GM18499 (cell line): ENCODE results near the gene ABHD15.

Experiments
- ATAC-seq: cut with Tn5 transposase; IDR thresholded peaks from one replicate; pipeline ENCODE4 v1.9.1; 2021; ENCODE audit warnings: moderate number of reproducible peaks; ENCODE audit not compliant: insufficient read depth, unreplicated experiment

ABHD15 gene, protein sequence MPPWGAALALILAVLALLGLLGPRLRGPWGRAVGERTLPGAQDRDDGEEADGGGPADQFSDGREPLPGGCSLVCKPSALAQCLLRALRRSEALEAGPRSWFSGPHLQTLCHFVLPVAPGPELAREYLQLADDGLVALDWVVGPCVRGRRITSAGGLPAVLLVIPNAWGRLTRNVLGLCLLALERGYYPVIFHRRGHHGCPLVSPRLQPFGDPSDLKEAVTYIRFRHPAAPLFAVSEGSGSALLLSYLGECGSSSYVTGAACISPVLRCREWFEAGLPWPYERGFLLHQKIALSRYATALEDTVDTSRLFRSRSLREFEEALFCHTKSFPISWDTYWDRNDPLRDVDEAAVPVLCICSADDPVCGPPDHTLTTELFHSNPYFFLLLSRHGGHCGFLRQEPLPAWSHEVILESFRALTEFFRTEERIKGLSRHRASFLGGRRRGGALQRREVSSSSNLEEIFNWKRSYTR

DNA sequence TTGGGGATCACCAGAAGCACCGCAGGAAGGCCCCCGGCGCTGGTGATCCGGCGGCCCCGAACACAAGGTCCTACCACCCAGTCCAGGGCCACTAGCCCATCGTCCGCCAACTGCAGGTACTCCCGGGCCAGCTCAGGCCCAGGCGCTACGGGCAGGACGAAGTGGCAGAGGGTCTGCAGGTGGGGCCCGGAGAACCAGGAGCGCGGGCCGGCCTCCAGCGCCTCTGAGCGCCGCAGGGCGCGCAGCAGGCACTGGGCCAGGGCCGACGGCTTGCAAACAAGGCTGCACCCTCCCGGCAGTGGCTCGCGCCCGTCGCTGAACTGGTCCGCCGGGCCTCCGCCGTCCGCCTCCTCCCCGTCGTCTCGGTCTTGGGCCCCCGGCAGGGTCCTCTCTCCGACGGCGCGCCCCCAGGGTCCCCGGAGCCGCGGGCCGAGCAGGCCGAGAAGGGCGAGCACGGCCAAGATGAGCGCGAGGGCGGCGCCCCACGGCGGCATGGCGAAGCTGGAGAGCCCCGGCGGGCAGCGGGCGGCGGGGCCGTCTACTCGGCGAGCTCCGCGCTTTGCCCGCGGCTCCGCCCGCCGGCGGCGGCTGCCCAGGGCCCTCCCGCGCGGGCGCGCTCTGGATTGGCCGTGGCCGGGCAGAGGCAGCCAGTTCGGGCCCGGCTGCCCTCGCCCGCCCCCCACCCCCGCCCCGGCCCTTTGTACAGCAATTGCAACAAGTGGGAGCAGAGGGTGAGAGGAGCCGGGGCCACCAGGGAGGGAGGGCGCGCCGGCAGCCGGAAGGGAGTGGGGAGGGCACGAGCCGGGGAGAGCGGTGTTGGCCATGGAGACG is at the start of gene ABHD15:
Gene ABHD15, minus strand, starts transcription at position 565 of the 831 bp plus-strand sequence. Its CDS starts 71 bp downstream, at position 494.
- no peak for ATAC-seq

DNA sequence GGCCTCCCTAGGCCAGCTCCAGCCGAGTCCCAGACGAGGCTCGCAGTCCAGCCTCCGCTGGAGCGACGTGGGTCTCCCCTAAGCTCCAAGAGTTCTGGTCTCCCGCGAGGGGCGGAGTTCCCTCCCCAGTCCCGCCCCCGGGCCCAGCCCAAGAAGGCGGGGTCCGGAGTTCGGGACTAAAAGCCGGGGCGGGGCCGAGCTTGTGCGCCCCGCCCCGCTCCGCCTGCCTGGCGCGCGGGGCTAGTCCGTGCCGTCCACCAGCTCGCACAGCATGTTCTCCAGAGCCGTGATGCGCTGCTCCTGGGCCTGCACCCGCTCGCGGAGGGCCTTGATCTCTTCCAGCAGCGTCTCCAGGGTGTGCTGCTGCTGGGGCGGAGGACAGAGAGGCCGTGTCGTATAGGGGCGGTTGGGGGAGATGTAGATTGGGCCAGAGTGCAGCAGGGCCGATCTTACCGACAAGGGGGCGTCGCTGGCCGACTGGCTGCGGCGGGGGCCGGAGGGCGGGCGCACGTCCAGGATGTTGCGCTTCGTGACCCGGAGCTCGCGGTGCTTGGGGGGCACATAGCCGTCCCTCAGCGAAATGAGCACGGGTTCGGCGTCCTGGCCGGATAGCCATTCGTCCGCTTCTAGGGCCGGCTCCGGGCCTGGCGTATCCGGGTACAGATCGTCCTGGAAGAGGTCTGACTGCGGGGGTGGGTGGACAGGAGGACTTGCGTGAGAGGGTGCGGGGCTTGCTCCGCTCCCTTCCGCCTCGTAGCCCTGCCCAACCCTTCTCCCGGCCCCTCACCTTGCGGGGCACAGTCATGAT is 48.9 kb upstream of the ABHD15 start:
- no peak for ATAC-seq

DNA sequence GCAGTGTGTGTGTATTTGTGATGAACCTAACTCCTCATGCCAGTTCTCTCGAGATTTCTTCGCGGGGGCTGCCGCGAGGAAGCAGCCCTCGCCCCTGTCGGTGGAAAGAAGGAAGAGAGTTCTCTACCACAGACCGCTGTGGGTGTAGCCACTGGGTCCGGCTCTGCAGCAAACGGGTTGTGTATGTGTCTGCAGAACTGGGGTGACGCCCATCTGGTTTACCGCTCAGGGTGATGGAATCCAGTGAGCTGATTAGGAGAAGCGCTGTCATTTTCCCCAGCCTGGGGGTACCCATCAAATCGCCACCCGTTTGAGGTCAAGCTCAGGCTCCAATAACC is 48.2 kb upstream of the ABHD15 start:
- ATAC-seq, result no peak

DNA sequence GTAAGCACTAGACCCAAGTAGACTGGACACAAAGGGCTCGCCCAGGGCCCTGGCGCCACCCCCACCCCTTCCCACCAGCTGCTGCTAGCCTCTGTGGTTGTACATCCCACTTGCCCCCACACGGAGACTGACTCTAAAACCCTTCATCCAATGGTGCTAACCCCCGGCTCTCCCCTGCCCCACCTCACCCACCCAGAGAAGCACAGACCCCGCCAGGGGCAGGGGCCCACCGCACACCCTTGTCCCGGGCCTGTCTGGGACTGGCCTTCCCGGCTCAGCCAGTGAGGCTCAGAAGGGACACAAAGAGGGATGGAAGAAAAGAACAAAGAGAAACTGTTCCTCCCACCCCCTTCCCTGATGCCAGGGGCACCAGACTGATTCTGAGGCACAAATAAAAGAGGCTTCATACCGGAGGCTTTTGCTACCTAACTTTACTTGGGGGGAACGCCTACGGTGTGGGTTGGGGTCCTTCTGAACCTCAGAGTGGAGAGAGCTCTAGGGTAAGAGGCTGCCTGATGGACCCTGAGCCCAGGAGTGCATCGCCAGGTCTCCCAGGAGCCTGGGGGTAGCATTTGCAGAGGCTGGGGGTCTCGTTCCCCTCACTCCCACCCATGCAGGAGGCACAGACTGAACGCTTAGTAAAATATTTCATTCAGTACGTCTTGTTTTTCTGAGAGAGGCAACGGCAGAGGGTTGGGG is 47.7 kb upstream of the ABHD15 start:
- ATAC-seq, result no peak

DNA sequence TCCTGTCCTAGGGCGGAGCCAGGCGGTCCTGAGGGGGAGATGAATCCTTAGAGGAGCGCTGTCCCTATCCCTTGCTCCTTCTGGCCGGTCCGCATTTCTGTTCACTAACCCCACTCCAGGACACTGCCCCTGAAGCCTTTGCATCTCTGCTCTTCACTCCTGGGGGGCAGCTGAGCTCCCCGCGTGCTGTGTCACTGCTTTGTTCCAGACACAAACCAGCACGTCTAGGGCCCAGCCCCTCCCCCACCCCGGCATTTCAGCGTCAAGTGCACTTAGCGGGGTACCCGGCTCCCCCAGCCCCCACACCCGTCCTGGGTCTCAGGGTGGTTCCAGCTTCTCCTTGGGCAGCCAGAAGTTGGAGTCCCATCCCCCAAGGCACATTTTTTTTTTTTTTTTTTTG is 47.0 kb upstream of the ABHD15 start:
- no peak for ATAC-seq

DNA sequence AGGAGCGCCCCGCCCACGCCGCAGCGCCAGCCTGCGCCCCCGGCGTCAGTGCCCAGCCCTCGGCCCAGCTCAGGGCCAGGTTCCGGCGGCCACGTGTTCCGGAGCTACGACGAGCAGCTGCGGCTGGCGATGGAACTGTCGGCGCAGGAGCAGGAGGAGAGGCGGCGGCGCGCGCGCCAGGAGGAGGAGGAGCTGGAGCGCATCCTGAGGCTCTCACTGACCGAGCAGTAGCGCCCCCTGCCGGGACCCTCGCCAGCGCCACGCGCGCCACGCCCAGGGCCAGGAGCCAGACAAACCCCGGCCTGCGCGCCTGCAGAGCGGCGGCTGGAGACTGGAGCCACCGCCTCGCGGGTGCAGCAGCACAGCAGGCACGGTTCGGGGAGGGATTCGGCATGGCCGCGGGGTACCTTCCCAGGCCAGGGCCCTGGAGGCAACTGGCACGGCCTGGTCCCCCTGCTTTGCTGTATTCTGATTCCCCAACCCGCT is 46.6 kb upstream of the ABHD15 start:
- ATAC-seq, result no peak

DNA sequence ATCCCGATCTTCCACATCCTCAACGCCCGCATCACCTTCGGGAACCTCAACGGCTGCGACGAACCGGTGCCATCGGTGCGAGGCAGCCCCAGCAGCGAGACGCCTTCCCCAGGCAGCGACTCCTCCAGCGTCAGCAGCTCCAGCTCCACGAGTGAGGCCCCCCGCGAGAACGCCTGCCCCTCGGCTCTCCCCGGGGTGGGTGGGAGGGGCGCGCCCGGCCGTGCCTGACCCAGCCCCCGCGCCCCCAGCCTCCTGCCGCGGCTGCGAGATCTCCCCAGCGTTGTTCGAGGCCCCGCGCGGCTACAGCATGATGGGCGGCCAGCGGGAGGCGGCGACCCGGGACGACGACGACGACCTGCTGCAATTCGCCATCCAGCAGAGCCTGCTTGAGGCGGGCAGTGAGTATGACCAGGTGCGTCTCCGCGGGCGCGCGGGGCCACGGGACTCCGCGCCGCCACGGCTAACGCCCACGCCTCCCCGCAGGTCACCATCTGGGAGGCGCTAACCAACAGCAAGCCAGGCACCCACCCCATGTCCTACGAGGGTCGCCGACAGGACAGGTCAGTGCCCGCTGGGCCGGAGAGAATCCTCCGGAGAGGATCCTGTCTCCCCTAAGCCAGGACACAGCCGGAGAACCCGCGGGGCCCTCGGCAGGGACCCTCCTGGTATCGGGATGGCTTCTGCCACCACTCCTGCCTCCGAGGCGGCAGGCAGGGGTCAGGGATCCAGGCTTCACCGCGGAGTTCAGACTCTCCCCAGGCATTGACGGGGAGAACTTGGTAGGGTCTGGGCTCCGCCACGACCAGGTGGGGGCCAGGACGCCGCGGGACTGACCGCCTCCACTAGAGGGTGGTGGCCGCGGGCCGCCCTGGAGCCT is 45.8 kb upstream of the ABHD15 start:
- no peak for ATAC-seq

DNA sequence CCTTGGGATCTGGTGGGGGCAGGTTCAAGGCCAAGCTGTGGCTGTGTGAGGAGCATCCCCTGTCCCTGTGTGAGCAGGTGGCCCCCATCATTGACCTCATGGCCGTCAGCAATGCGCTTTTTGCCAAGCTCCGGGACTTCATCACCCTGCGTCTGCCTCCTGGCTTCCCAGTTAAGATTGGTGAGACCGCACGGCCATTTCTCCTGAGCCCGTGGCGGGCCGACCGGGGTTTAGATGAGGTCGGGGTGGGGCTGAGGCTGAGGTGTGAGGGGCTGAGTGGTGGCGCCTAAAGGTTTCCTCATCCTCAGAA is 45.2 kb upstream of the ABHD15 start:
- ATAC-seq, result no peak

DNA sequence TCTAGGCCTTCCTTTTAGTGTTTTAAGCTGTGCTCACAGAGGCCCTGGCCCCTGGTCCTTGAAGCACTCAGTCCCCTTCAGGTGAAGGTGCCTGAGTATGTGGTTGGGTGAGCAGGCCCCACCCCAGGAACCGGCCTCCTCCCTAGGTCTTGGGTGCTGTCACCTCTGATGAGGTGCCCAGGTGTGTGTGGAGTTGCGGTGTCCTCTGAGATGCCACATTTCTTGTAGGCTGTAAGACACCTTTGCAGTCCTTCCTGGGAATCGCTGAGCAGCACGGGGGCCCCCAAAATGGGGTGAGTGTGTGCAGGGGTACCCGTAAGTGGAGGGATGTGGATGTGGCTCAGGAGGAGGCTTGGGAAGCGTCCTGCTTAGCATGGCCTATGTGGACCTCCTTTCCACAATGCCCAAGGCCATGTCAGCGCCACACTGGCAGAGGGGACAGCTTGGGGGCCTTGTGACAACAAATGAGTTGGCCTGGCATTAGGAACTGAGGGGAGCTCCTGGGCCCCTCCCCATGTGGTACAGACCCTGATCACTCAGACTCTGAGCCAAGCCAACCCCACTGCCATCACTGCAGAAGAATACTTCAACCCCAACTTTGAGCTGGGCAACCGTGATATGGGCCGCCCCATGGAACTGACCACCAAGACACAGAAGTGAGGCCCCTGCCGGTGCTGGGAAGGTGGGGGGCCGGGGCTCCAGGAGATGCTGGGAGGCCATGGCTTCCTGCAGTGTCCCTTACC is 44.7 kb upstream of the ABHD15 start:
- no peak for ATAC-seq

DNA sequence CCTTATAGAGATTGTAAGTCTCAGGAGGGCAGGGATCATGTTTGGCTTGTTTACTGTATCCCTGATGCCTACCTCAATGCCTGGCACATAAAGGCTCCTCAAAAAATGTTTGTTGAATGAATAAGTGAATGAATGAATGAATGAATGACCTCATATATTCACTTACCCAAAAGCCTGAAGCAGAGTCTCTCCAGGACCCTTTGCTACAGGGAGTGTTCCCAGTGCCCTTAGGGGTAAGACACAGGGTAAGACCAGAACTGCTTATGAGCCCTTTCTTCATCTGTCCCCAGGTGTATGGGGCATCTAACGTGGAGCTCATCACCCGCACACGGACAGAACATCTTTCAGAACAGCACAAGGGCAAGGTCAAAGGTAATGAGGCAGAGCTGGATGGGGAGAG is 43.6 kb upstream of the ABHD15 start:
- ATAC-seq, result no peak

DNA sequence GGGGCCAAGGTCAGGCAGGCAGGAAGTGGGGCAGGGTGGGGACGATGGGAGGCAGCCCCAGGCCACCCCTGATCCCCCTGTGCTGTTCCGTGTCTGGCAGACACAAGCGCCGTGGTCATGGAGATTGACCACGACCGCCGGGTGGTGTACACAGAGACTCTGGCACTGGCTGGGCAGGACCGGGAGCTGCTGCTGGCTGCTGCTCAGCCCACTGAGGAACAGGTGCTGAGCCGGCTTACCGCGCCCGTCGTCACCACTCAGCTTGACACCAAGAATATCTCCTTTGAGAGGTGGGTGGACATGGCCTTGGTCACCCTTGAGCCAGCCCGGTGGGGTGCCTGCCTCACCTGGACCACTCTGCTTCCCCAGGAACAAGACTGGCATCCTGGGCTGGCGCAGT is 42.1 kb upstream of the ABHD15 start:
- no peak for ATAC-seq

DNA sequence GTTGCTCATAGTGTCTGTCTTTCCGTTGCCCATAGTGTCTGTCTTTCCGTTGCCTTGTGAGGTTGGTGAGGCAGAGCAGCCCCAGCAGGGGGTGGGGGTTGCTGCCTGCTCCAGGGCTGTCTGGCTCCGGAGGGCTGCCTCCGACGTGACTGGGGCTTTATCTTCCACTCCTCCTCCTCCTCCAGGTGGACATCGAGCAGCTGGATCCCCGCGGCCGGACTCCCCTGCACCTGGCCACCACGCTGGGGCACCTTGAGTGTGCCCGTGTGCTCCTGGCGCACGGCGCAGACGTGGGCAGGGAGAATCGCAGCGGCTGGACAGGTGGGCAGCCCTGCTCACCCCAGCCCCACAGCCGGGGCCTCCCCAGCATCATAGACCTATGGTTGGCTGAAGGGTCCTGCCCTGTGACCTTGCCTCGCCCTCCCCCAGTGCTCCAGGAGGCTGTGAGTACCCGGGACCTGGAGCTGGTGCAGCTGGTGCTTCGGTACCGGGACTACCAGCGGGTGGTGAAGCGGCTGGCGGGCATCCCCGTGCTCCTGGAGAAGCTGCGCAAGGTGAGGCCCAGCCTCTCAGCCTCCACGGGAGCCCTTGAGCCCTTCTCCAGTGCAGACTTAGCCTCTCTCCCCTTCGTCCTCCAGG is 40.8 kb upstream of the ABHD15 start:
- no peak for ATAC-seq

DNA sequence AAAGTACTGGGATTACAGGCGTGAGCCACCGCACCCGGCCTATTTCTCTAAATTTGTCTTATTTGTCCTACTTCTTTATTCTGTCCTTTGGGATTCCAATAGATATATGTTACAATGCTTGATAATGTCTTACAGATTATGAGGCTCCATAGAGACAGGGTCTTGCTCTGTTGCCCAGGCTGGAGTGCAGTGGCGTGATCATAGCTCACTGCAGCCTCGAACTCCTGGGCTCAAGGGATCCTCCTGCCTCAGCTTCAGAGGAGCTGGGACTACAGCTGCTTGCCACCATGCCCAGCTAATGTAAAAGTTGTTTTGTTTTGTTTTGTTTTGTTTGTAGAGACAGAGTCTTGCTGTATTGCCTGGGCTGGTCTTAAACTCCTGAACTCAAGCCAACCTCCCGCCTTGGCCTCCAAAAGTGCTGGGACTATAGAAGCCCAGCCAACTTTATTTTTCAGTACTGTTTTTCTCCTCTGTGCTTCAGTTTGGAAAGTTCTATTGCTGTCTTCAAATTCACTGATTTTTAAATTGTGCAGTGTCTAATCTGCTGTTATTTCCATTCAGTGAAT is 36.4 kb upstream of the ABHD15 start:
- no peak for ATAC-seq

DNA sequence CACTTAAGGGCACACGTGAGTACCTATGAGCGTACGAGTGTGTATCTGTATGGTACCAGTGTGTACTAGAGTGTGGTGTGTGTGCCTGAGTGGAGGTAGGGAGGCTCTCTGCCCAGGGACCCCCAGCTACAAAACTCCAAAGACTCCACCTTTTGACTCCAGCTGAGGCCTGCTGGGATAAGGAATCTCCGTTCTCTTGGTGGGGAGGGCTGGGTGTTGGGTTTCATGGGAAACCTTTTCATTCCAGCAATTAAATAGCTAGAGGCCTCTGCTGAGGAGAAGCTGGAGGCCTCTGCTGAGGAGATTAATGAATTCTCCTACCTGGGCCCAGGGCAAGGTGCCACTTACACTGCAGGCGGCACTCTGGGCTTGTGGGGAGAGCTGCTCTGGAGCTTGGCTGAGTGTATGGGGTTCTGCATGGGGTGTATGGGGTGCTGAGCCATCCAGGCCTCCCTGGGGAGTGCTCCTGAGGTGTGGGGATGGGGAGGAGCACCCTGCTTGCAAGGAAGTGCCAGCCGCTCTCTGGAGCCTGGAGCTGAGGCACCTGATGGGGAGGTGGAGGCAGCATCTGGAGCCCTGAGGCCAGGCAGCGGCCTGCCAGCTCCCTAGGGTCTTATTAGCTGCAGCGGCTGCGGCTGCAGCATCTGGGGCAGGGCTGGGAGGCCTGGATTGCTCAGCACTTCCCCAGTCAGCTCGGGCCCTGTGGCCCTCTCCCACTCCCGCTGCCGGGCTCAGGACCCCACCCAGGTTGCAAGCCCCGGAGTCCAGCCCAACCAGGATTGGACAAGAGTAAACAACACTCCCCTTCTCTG is 30.7 kb upstream of the ABHD15 start:
- ATAC-seq, result no peak

DNA sequence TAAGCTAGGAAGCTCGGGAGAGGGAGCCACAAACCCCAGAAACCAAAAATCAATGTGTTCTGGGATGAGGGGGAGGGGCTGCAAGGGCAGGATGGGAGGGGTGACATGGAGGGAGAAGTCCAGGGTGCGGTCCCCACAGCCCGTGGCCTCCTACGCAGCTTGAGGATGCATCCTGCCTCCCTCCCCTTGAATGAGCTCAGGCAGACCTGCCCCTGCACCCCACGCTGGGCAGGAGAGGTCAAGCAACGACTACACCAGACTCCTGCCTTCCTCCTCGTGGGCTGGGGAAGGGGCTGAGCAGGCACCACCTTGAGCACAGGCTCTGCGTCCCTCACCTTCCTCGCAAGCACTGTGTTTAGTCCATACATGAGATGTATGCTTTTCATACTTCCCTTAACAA is 30.0 kb upstream of the ABHD15 start:
- no peak for ATAC-seq

DNA sequence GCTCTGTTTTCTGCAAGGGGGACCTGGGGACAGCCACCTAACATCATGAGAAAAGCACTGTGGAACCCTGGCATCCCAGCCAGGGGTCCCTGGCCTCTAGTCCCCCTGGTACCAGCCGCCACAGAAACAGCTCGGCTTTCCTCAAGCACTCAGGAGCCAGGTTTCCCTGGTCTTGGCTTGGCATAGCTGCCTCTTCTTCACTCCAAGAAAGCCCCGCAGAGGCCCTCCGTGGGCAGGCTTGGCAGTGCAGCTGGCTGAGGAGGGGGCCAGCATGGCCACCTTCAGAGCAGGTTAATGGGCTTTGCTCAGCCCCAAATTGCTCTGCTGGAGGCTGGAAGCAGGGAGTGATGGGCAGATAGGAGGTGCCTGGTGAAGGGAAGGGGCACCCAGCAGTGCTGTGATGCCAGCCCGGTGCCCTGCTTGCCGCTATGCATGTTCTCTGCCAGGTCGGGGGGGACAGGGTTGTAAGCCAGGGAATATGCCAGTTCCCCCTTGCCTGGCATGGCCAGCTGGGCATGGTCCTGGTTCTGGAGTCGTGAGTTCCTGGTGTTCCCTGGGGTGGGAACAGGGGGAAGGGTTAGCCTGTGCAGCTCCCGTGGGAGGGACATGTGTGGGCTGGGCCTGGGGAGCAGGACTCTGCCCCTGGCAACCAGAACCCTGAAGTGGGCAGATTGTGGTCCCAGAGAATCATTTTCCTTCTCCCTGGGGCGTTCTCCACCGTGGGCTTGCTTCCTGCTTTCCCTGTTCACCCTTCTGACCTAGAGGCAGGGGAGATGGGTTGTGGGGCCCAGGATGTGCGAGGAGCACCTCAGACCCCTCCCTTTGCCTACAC is 29.3 kb upstream of the ABHD15 start:
- no peak for ATAC-seq
